ENCODE data around the gene NEDD4L. TPM values are rescaled to one million over a fixed set of nuclear protein-coding genes. Genes with fewer than 3 reads are reported as not detected.

NEDD4L gene
- total and polyA plus RNA-seq, 8 donors, result 45.0 to 113 (median 66.4) TPM

GRCh38 chr18:58334061-58334460 lies 290.0 kb downstream of the NEDD4L start:
- Histone ChIP-seq H3K27ac (no peak overlapping the region), H3K27me3 (no peaks in the 10 kb centered on the region), H3K9me3 (no peaks in the 10 kb centered on the region), H3K4me3 (no peak overlapping the region), H3K4me1 (peaks cover 6 to 20% (median 12%) of the 10 kb centered on the region in 3 donors), H3K36me3 (peaks cover 0 to 27% (median 0%) of the 10 kb centered on the region in 3 donors)
- intact Hi-C loops (cut with DNase I), result no loop called here
- 84 to 89% methylated on average over 2 of the region's 2 CpGs for WGBS, 2 donors
- ATAC-seq (no peak), DNase-seq (no peak), FAIRE-seq (no peak)
- no peak for TF ChIP-seq CTCF (IDR thresholded peaks at IDR 0.05)

GRCh38 chr18:58335223-58335622 lies 291.2 kb downstream of the NEDD4L start:
- WGBS, 2 donors, result 90 to 92% methylated on average over 11 of the region's 11 CpGs
- TF ChIP-seq CTCF (IDR thresholded peaks at IDR 0.05), result no peak
- no peak overlapping the region for H3K4me3 ChIP-seq
- H3K36me3 ChIP-seq, result peaks cover 0 to 18% (median 0%) of the 10 kb centered on the region in 3 donors
- no peaks in the 10 kb centered on the region for H3K27me3 ChIP-seq
- FAIRE-seq (no peak), DNase-seq (no peak), ATAC-seq (no peak)
- H3K9me3 ChIP-seq, result no peaks in the 10 kb centered on the region
- peaks cover 6 to 20% (median 12%) of the 10 kb centered on the region in 3 donors for H3K4me1 ChIP-seq
- H3K27ac ChIP-seq, result no peak overlapping the region
- intact Hi-C loops (cut with DNase I), result no loop called here

GRCh38 chr18:58335821-58336220 lies 291.8 kb downstream of the NEDD4L start:
- TF ChIP-seq CTCF (IDR thresholded peaks at IDR 0.05), result no peak
- DNase-seq (no peak), ATAC-seq (no peak), FAIRE-seq (no peak)
- WGBS, 2 donors, result 92 to 97% methylated on average over 1 of the region's 1 CpG
- peaks cover 6 to 20% (median 12%) of the 10 kb centered on the region in 3 donors for H3K4me1 ChIP-seq
- H3K4me3 ChIP-seq, result no peak overlapping the region
- no peak overlapping the region for H3K27ac ChIP-seq
- intact Hi-C loops (cut with DNase I), result no loop called here
- H3K36me3 ChIP-seq, result peaks cover 0 to 14% (median 0%) of the 10 kb centered on the region in 3 donors
- H3K27me3 ChIP-seq, result no peaks in the 10 kb centered on the region
- H3K9me3 ChIP-seq, result no peaks in the 10 kb centered on the region

GRCh38 chr18:58336605-58337004 lies 292.6 kb downstream of the NEDD4L start:
- FAIRE-seq (no peak), ATAC-seq (no peak), DNase-seq (no peak)
- Histone ChIP-seq H3K27ac (peak overlapping the region in 1 of 4 donors; percentile 67), H3K36me3 (peaks cover 0 to 12% (median 0%) of the 10 kb centered on the region in 3 donors), H3K4me1 (peaks cover 6 to 20% (median 12%) of the 10 kb centered on the region in 3 donors), H3K27me3 (no peaks in the 10 kb centered on the region), H3K9me3 (no peaks in the 10 kb centered on the region), H3K4me3 (no peak overlapping the region)
- intact Hi-C loops (cut with DNase I), result no loop called here
- TF ChIP-seq CTCF (IDR thresholded peaks at IDR 0.05), result no peak
- 82 to 87% methylated on average over 3 of the region's 3 CpGs for WGBS, 2 donors

GRCh38 chr18:58337285-58337684 lies 293.3 kb downstream of the NEDD4L start:
- H3K27me3 ChIP-seq, result no peaks in the 10 kb centered on the region
- DNase-seq, result no peak
- FAIRE-seq, result no peak
- H3K4me3 ChIP-seq, result no peak overlapping the region
- TF ChIP-seq CTCF (IDR thresholded peaks at IDR 0.05), result no peak
- H3K27ac ChIP-seq, result peak overlapping the region in 2 of 4 donors; percentile 50 to 67
- no peaks in the 10 kb centered on the region for H3K9me3 ChIP-seq
- H3K36me3 ChIP-seq, result peaks cover 0 to 14% (median 0%) of the 10 kb centered on the region in 3 donors
- peaks cover 6 to 20% (median 12%) of the 10 kb centered on the region in 3 donors for H3K4me1 ChIP-seq
- intact Hi-C loops (cut with DNase I), result no loop called here
- ATAC-seq, result peak in 1 of 4 donors; percentile 5
- WGBS, 2 donors, result 33 to 35% methylated on average over 4 of the region's 4 CpGs

Measured in pancreas (tissue), 10 donors.